Activated T-cell treated with anti-CD3 and anti-CD28 coated beads, Interleukin-2, amount 50 U/mL, for 72 hours (primary cell): ENCODE results near the gene LAIR1. TPM values are rescaled to one million over a fixed set of nuclear protein-coding genes. Genes with fewer than 3 reads are reported as not detected.

Experiments used
- ATAC-seq, 2 donors: fragments of 150-1000 bp; cut with Tn5 transposase; replicated peaks in 1 of 2; 2 replicates each; pipeline ENCODE4 v1.10.0; 2021; ENCODE audit warnings: moderate library complexity in 2 of 2, mild to moderate bottlenecking in 1 of 2
- DNase-seq, 2 donors: peaks; one replicate each; pipeline ENCODE4 v3.0.0; 2021 to 2022; ENCODE audit warnings: mixed read lengths in 1 of 2
- H3K27ac Mint-ChIP-seq: one replicate; pipeline ENCODE4 v1.8.0; 2022; ENCODE audit warnings: mild to moderate bottlenecking, moderate library complexity, mixed read lengths
- H3K27me3 Mint-ChIP-seq: one replicate; pipeline ENCODE4 v1.8.0; 2022; ENCODE audit warnings: low read depth, mixed read lengths
- H3K36me3 Mint-ChIP-seq, 2 donors: one replicate each; pipeline ENCODE4 v1.8.0; 2022; ENCODE audit warnings: mixed read lengths in 2 of 2, mild to moderate bottlenecking in 1 of 2; ENCODE audit not compliant: insufficient read depth in 2 of 2
- H3K4me1 Mint-ChIP-seq: one replicate; pipeline ENCODE4 v1.8.0; 2022; ENCODE audit warnings: low read depth, mixed read lengths
- H3K4me3 Mint-ChIP-seq, 2 donors: one replicate each; pipeline ENCODE4 v1.8.0; 2022; ENCODE audit warnings: mild to moderate bottlenecking in 2 of 2, mixed read lengths in 2 of 2, moderate library complexity in 2 of 2
- H3K9me3 Mint-ChIP-seq, 2 donors: one replicate each; pipeline ENCODE4 v1.8.0; 2022; ENCODE audit warnings: mixed read lengths in 2 of 2
- total RNA-seq, 2 donors: library from RNA; stranded (reverse); gene quantifications; one replicate each; pipeline ENCODE4 v1.2.3, GENCODE V29; 2022

The LAIR1 gene
- total RNA-seq, 2 donors from 2014 or later = 3.5 to 8.3 TPM

DNA sequence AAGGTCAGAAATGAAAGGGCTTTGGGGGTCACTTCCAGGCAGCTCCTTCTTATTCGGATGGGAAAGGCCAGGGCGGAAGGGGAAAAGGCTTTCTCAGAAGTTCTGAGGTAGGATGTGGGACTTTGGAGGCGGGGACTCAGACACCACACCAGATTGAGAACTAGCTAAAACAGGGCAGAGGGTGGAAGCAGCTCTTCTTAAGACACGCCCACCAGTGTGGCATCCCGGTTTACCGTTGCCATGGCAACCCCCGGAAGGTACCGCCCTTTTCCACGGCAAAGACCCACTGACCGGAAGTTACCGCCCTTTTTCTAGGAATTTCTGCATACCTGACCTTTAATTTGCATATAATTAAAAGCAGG lies 48.0 kb downstream of the LAIR1 start:
- H3K27ac Mint-ChIP-seq = no peak overlapping the region
- H3K9me3 Mint-ChIP-seq = no peaks in the 10 kb centered on the region
- H3K4me1 Mint-ChIP-seq = peaks cover 5% of the 10 kb centered on the region
- no peak overlapping the region for H3K4me3 Mint-ChIP-seq
- ATAC-seq (no peak), DNase-seq (no peak)
- peaks cover 30% of the 10 kb centered on the region for H3K27me3 Mint-ChIP-seq
- no peaks in the 10 kb centered on the region for H3K36me3 Mint-ChIP-seq

DNA sequence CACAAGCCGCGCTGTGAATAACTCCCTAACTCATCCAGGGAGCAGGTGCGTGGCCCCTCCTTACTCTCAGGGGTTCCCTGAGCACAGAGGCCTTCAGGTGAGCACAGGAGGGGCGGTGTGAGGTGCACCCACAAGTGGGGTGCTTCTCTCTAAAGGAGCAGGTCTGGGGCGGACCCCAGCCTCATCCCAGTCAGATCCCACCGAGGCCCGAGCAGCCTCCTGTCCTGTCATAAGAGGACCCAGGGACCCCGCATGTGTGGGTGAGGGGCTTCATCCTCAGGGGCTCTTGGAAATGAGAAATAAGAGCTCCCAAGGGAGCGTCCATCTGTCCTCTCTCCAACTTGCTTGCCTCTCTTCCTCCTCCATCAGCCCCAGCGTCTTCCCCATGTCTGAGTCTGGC lies 48.8 kb downstream of the LAIR1 start:
- no peak for DNase-seq

DNA sequence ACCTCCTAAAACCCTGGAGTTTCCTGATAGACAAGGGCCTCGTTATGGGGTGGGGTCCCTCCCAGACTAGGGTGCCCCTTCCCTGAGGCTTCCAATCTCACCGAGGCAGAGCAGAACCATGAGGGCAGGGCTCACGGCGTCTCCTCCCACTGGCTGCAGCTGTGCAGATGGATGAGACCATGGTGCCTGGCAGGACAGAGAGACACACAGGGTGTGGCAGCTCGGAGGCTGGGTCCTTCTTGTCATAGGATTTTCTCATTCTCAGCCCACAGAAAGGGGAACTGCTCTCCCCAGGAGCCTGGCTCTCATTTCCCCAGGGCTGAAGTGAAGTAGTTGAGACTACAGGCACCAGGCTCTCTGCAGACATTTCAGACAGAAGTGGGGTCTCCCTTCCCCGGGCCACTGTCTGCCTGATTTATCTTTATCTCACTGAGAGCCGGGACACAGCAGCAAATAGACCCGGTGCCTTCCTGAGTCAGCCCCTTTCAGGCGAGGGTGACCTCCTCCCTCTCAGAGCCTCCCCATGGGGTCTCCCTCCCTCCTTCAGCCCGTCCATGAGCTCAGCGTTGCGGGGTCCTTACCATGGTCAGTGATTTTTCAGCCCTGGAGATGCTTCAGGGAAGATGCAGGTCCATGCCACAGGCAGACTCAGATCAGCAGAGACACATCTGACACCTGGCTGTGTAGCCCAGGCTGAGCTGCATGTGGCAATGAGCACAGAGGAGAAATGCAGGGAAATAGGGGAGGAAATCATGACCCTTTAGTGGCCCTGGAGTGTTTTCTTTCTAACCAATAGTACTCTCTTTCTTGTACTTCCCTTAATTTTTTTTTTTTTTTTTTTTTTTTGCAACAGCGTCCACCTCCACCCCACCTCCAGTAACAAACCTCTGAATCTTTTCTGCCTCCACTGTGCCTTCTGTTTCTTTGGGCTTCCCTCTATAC lies 52.0 kb downstream of the LAIR1 start, which contains the start of gene LILRA5:
Gene LILRA5 (minus strand): TSS at position 731 of the 942 bp plus-strand sequence. CDS start 147 bp downstream, at position 584.
- Mint-ChIP-seq H3K4me3 (no peak within 1 kb of the TSS), H3K27me3 (peaks cover 20% of the 10 kb centered on the region), H3K27ac (no peak within 1 kb of the TSS), H3K4me1 (no peaks in the 10 kb centered on the region), H3K9me3 (no peaks in the 10 kb centered on the region), H3K36me3 (no peaks in the 10 kb centered on the region)
- no peak for ATAC-seq
- no peak for DNase-seq

More for the DNA sequence above, 48.8 kb downstream of the LAIR1 start:
- no peak for ATAC-seq
- H3K4me1 Mint-ChIP-seq = peaks cover 5% of the 10 kb centered on the region
- peaks cover 27% of the 10 kb centered on the region for H3K27me3 Mint-ChIP-seq
- no peaks in the 10 kb centered on the region for H3K36me3 Mint-ChIP-seq
- no peak overlapping the region for H3K27ac Mint-ChIP-seq
- H3K9me3 Mint-ChIP-seq = no peaks in the 10 kb centered on the region
- H3K4me3 Mint-ChIP-seq = no peak overlapping the region

DNA sequence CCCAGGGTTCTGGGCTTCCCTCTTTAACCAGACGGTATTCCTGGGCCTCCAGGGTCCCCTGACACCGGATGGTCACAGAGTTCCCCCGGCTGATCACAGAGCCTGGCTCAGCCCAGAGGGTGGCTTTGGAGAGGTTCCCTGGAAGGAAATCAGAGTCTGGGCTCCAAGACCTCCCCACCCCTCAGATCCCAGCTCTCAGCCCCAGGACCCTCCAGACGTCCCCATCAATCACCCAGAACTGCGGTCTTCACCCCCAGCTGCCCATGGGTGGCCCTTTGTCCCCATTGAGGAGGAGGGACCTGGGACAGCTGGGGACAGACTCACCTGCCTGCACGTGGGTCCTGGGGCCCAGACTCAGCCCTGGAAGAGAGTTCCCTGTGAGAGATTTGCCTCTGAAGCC lies 52.7 kb downstream of the LAIR1 start:
- Mint-ChIP-seq H3K36me3 (no peaks in the 10 kb centered on the region), H3K27me3 (peaks cover 20% of the 10 kb centered on the region), H3K27ac (no peak overlapping the region), H3K9me3 (no peaks in the 10 kb centered on the region), H3K4me3 (no peak overlapping the region), H3K4me1 (no peaks in the 10 kb centered on the region)
- ATAC-seq (no peak), DNase-seq (no peak)

DNA sequence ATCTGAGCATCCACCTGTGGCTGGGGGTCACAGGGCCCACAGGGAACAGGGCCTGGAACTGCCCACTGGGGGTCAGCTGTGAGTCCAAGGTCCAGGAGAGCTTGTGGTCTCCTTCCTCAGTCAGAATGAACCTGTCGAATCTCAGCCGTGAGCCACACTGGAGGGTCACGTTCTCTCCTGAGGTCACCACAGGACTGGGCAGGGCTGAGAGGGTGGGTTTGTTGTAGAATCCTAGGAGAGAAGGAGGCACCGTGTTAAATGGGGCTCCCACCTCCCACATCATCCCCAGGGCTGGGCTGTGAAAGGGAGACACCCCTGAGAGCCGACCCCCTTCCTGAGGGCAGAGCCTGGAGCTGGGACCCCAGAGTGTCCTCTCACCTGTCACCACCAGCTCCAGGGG lies 53.2 kb downstream of the LAIR1 start:
- H3K36me3 Mint-ChIP-seq = no peaks in the 10 kb centered on the region
- no peak overlapping the region for H3K27ac Mint-ChIP-seq
- no peak for DNase-seq
- no peak for ATAC-seq
- no peaks in the 10 kb centered on the region for H3K4me1 Mint-ChIP-seq
- no peaks in the 10 kb centered on the region for H3K9me3 Mint-ChIP-seq
- peaks cover 20% of the 10 kb centered on the region for H3K27me3 Mint-ChIP-seq
- no peak overlapping the region for H3K4me3 Mint-ChIP-seq

DNA sequence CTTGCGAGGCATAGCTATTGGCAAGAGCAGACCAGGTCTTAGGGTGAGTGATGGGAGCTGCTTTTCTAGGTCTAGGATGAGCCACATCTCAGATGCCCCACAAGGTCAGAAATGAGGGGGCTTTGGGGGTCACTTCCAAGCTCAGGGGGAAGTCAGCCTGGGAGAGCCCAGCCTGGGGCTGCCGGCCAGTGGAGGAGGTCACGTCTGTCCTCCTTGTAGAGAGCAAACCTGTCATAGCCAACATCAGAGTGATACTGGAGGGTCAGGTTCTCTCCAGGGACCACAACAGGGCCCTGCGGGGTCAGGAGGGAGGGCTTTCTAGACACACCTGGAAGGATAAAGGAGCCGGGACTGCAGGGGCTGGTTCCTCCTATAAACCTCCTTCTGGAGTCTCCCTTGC lies 54.2 kb downstream of the LAIR1 start:
- Mint-ChIP-seq H3K4me1 (no peaks in the 10 kb centered on the region), H3K4me3 (no peak overlapping the region), H3K36me3 (no peaks in the 10 kb centered on the region), H3K27me3 (peaks cover 13% of the 10 kb centered on the region), H3K9me3 (no peaks in the 10 kb centered on the region), H3K27ac (no peak overlapping the region)
- DNase-seq (no peak), ATAC-seq (no peak)

DNA sequence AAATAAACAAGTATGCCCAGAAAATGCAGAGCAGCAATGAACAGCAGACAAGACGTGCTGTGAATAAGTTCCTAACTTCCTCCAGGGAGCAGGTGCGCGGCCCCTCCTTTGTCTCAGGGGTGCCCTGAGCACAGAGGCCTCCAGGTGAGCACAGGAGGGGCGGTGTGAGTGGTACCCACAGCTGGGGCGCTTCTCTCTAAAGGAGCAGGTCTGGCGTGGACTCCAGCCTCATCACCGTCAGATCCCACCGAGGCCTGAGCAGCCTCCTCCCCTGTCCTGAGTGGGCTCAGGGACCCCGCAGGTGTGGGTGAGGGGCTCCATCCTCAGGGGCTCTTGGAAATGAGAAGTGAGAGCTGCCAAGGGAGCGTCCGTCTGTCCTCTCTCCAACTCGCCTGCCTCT lies 54.9 kb downstream of the LAIR1 start:
- Mint-ChIP-seq H3K36me3 (no peaks in the 10 kb centered on the region), H3K4me1 (peaks cover 1% of the 10 kb centered on the region), H3K27me3 (peaks cover 13% of the 10 kb centered on the region), H3K4me3 (no peak overlapping the region), H3K27ac (no peak overlapping the region), H3K9me3 (no peaks in the 10 kb centered on the region)
- no peak for DNase-seq
- no peak for ATAC-seq

DNA sequence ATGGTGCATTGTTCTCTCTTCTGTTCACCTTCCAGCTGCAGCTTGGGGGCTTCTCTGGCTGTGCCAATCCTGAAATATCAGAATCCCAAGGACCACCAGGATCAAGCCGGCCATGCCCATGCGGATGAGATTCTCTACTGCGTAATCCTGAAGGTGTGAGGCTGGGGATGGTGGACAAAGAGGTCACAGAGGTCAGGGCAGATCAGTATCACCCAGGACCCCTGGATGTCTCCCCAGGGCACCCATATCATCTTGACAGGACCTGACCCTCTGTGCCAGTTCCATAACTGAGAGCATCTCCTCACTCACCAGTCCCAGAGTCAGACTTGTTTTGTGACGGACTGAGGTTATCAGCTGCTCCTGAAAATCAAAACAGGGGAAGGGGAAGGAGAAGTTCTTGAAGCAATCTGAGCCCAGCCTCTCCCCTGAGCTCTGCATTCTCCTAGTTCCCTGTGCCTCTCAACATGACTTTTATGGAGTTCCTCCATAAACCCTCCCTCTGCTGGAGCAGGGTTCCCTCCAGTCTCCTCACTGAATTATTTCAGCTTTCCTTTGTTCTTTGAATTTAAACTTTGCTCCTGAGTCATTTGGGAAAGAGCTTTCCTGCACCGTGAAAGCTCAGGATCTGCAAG lies 57.2 kb downstream of the LAIR1 start:
- no peak for DNase-seq
- peaks cover 6% of the 10 kb centered on the region for H3K4me1 Mint-ChIP-seq
- no peak for ATAC-seq
- peaks cover 15% of the 10 kb centered on the region for H3K27me3 Mint-ChIP-seq
- H3K27ac Mint-ChIP-seq = no peak overlapping the region
- no peaks in the 10 kb centered on the region for H3K36me3 Mint-ChIP-seq
- no peak overlapping the region for H3K4me3 Mint-ChIP-seq
- H3K9me3 Mint-ChIP-seq = no peaks in the 10 kb centered on the region

DNA sequence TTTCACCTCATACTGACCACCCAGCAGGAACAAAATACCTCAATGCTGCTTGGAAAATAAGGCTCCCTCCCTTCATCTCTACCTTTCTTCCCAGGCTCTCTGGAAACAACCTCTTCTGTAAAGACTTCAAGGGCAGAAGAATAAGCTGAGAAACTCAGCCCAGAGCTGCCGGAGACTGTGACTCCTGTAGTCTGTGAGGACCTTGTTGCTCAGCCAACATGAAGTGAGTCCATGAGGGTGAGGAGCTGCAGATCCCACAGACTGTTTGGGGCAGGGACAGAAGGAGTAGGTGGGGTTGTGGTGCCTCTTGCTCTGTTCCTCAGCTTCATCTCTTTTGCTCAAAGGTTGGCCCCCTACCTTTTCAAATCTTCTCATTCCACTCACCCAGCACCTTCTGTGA lies 59.6 kb downstream of the LAIR1 start:
- ATAC-seq (no peak), DNase-seq (no peak)
- Mint-ChIP-seq H3K36me3 (no peaks in the 10 kb centered on the region), H3K9me3 (no peaks in the 10 kb centered on the region), H3K27me3 (peaks cover 8% of the 10 kb centered on the region), H3K27ac (no peak overlapping the region), H3K4me3 (no peak overlapping the region), H3K4me1 (peaks cover 6% of the 10 kb centered on the region)

DNA sequence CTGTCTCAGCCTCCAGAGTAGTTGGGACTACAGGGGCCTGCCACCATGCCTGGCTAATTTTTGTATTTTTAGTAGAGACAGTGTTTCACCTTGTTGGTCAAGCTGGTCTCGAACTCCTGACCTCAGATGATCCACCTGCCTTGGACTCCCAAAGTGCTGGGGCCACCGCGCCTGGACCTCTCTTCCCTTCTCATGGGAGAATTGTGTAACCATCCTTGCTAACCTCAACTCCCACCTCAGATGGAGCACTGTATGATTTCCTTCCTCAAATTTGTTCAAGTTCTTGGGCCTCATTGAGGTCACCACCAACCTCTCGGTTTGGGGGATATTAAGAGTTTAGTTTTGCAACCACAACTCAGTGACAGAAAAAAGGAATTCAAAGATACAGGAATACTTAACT lies 62.5 kb downstream of the LAIR1 start:
- Mint-ChIP-seq H3K9me3 (no peaks in the 10 kb centered on the region), H3K4me3 (no peak overlapping the region), H3K36me3 (no peaks in the 10 kb centered on the region), H3K27me3 (peaks cover 6% of the 10 kb centered on the region), H3K4me1 (peaks cover 6% of the 10 kb centered on the region), H3K27ac (peak overlapping the region; percentile 54)
- ATAC-seq (no peak), DNase-seq (no peak)

Other genes with a start within 250 kb of the LAIR1 start
- gene TFPT, start 249.3 kb downstream of the LAIR1 start, total RNA-seq = 10 to 100 TPM; 36.0 to 38.8 TPM
- gene PRPF31, start 249.2 kb downstream of the LAIR1 start, total RNA-seq = 10 to 100 TPM; 55.0 to 55.6 TPM
- gene CNOT3, start 227.2 kb downstream of the LAIR1 start, total RNA-seq = 100 to 1,000 TPM in 1 of 2 donors, 10 to 100 TPM in 1; 84.5 to 107 TPM
- gene LENG1, start 205.2 kb downstream of the LAIR1 start, total RNA-seq = 1 to 10 TPM; 2.9 to 3.7 TPM
- gene TMC4, start 191.8 kb downstream of the LAIR1 start, total RNA-seq = under 1 TPM; 0.24 to 0.63 TPM
- 10 to 100 TPM; 60.3 to 71.0 TPM for gene MBOAT7, start 175.4 kb downstream of the LAIR1 start, total RNA-seq
- gene TSEN34, start 173.6 kb downstream of the LAIR1 start, total RNA-seq = 10 to 100 TPM; 11.0 to 17.5 TPM
- 1,000 to 10,000 TPM; 1,618 to 1,817 TPM for gene RPS9, start 164.1 kb downstream of the LAIR1 start, total RNA-seq
- 1 to 10 TPM in 1 of 2 donors, under 1 TPM in 1; 0.31 to 1.2 TPM for gene LILRB3, start 141.9 kb downstream of the LAIR1 start, total RNA-seq
- not detected for gene LILRA6, start 122.1 kb downstream of the LAIR1 start, total RNA-seq
- gene LILRB5, start 107.7 kb downstream of the LAIR1 start, total RNA-seq = under 1 TPM in 1 of 2 donors, not detected in 1; 0.12 TPM
- gene LILRB2, start 83.8 kb downstream of the LAIR1 start, total RNA-seq = not detected
- gene LILRA5, start 51.8 kb downstream of the LAIR1 start, total RNA-seq = not detected
- not detected for gene LILRA4, start 25.8 kb downstream of the LAIR1 start, total RNA-seq
- gene TTYH1, start 50.5 kb upstream of the LAIR1 start, total RNA-seq = under 1 TPM; 0.32 to 0.41 TPM
- gene LENG8, start 84.3 kb upstream of the LAIR1 start, total RNA-seq = 100 to 1,000 TPM; 221 to 283 TPM
- 1 to 10 TPM; 3.1 to 5.8 TPM for gene LENG9, start 98.8 kb upstream of the LAIR1 start, total RNA-seq
- under 1 TPM in 1 of 2 donors, not detected in 1; 0.30 TPM for gene CDC42EP5, start 108.4 kb upstream of the LAIR1 start, total RNA-seq
- 10 to 100 TPM in 1 of 2 donors, under 1 TPM in 1; 0.83 to 14.2 TPM for gene LAIR2, start 137.9 kb upstream of the LAIR1 start, total RNA-seq
- not detected for gene LILRA2, start 208.9 kb upstream of the LAIR1 start, total RNA-seq
- not detected for gene LILRA1, start 228.7 kb upstream of the LAIR1 start, total RNA-seq